GM12892 (cell line): ENCODE results near the gene CLNK.
"Not testable (repeated sequence)": the region's sequence is repeated elsewhere in the genome, so short reads cannot be mapped to it uniquely, and the experiment has no call there.

Experiments
- DNase-seq: peaks from one replicate; pipeline ENCODE4 v3.0.0; 2011; ENCODE audit not compliant: insufficient read length
- FAIRE-seq: peaks from 2 replicates; lab custom pipeline; 2011; peaks lifted over from hg19 to GRCh38; lab: Jason Lieb, UNC
- POLR2A ChIP-seq: IDR thresholded peaks from 2 replicates; pipeline ENCODE4 v1.6.1; 2011; ENCODE audit warnings: low read depth, low read length, control low read depth
- POLR2AphosphoS5 ChIP-seq: IDR thresholded peaks from 2 replicates; pipeline ENCODE4 v1.6.1; 2011; ENCODE audit warnings: low read depth, low read length, control low read depth
- TAF1 ChIP-seq: IDR thresholded peaks from 2 replicates; pipeline ENCODE4 v1.6.1; 2011; ENCODE audit warnings: low read depth, mild to moderate bottlenecking, control low read depth, low read length, borderline replicate concordance

Gene CLNK

GRCh38 chr4:10579648-10580047, 104.9 kb downstream of the CLNK start:
- no peak for FAIRE-seq
- TF ChIP-seq POLR2A: no peak
- TF ChIP-seq POLR2AphosphoS5: no peak
- TF ChIP-seq TAF1: no peak
- DNase-seq: no peak

GRCh38 chr4:10577508-10578426, 106.8 kb downstream of the CLNK start:
- TF ChIP-seq POLR2AphosphoS5 (no peak), TAF1 (no peak), POLR2A (no peak)
- FAIRE-seq (peak; percentile 78), DNase-seq (no peak)

GRCh38 chr4:10577018-10577417, 107.5 kb downstream of the CLNK start:
- FAIRE-seq (peak; percentile 30), DNase-seq (no peak)
- TF ChIP-seq POLR2AphosphoS5: no peak
- no peak for TF ChIP-seq TAF1
- TF ChIP-seq POLR2A: no peak

- DNase-seq (no peak), FAIRE-seq (no peak)
- TF ChIP-seq POLR2A (no peak), TAF1 (no peak), POLR2AphosphoS5 (no peak)
Measured at GRCh38 chr4:10576236-10576635, 108.3 kb downstream of the CLNK start.

- FAIRE-seq: no peak
- DNase-seq: no peak
- TF ChIP-seq POLR2A (no peak), TAF1 (no peak), POLR2AphosphoS5 (no peak)
Measured at GRCh38 chr4:10575414-10575813, 109.2 kb downstream of the CLNK start.

- DNase-seq, FAIRE-seq: not testable (repeated sequence)
Measured at GRCh38 chr4:10574553-10574952, 110.0 kb downstream of the CLNK start.

GRCh38 chr4:10571909-10572308, 112.7 kb downstream of the CLNK start:
- FAIRE-seq: no peak

GRCh38 chr4:10569491-10569890, 115.1 kb downstream of the CLNK start:
- DNase-seq (no peak), FAIRE-seq (no peak)
- TF ChIP-seq POLR2A: no peak
- TF ChIP-seq TAF1: no peak
- TF ChIP-seq POLR2AphosphoS5: no peak

More at GRCh38 chr4:10571909-10572308, 112.7 kb downstream of the CLNK start:
- TF ChIP-seq TAF1 (no peak), POLR2AphosphoS5 (no peak), POLR2A (no peak)
- no peak for DNase-seq

- TF ChIP-seq TAF1 (no peak), POLR2AphosphoS5 (no peak), POLR2A (no peak)
- DNase-seq (no peak), FAIRE-seq (no peak)
Measured at GRCh38 chr4:10567766-10568165, 116.8 kb downstream of the CLNK start.

GRCh38 chr4:10565166-10565780, 119.3 kb downstream of the CLNK start:
- DNase-seq: no peak
- FAIRE-seq: no peak

GRCh38 chr4:10554694-10555093, 129.9 kb downstream of the CLNK start:
- no peak for DNase-seq
- peak; percentile 89 for FAIRE-seq
- TF ChIP-seq POLR2A: no peak
- TF ChIP-seq TAF1: no peak
- TF ChIP-seq POLR2AphosphoS5: no peak

More at GRCh38 chr4:10565166-10565780, 119.3 kb downstream of the CLNK start:
- TF ChIP-seq TAF1 (no peak), POLR2AphosphoS5 (no peak), POLR2A (no peak)
